ENCODE measurements around the gene LIPJ.

- TF ChIP-seq CTCF (IDR thresholded peaks at IDR 0.05) (no peak), POLR2A (IDR thresholded peaks at IDR 0.05) (no peak)
Measured at GRCh38 chr10:88542522-88542921, 44.0 kb upstream of the LIPJ start.

Measured in prostate gland (tissue), 2 donors.